Measurements from ENCODE around the gene HTR1A.

HTR1A gene

GRCh38 chr5:63928451-63928850, 33.8 kb downstream of the HTR1A start:
- no peaks in the 10 kb centered on the region for H3K79me2 ChIP-seq (ENCODE audit: insufficient read depth, low read length)
- no peak overlapping the region for H2AFZ ChIP-seq (ENCODE audit: low read length)
- no peak overlapping the region for H3K9ac ChIP-seq (ENCODE audit: low read depth, low read length, poor library complexity, severe bottlenecking)
- H3K36me3 ChIP-seq (ENCODE audit: insufficient read depth, low read length) = no peaks in the 10 kb centered on the region
- no peak overlapping the region for H3K4me3 ChIP-seq (ENCODE audit: low read length, poor library complexity, severe bottlenecking)
- no peaks in the 10 kb centered on the region for H3K9me2 ChIP-seq (replicated peaks; ENCODE audit: low read depth, low read length)
- no peaks in the 10 kb centered on the region for H3K4me1 ChIP-seq (ENCODE audit: insufficient read depth, low read length, poor library complexity, severe bottlenecking)
- H3K27me3 ChIP-seq (ENCODE audit: insufficient read depth, low read length, poor library complexity, severe bottlenecking) = no peaks in the 10 kb centered on the region
- H3K4me2 ChIP-seq (ENCODE audit: low read depth, low read length, poor library complexity, severe bottlenecking) = no peak overlapping the region
- no peaks in the 10 kb centered on the region for H3K9me3 ChIP-seq (ENCODE audit: insufficient read depth, low read depth, low read length)
- TF ChIP-seq EZH2phosphoT487 (IDR thresholded peaks at IDR 0.05; ENCODE audit: borderline replicate concordance) (no peak), CTCF (conservative IDR thresholded peaks at IDR 0.05; ENCODE audit: low read length) (no peak)
- no peaks in the 10 kb centered on the region for H3F3A ChIP-seq (ENCODE audit: low read depth)
- H4K20me1 ChIP-seq (ENCODE audit: insufficient read depth, low read length, poor library complexity, severe bottlenecking) = no peaks in the 10 kb centered on the region

GRCh38 chr5:63923914-63924313, 38.3 kb downstream of the HTR1A start:
- Histone ChIP-seq H2AFZ (ENCODE audit: low read length) (no peak overlapping the region), H4K20me1 (ENCODE audit: insufficient read depth, low read length, poor library complexity, severe bottlenecking) (no peaks in the 10 kb centered on the region), H3F3A (ENCODE audit: low read depth) (no peaks in the 10 kb centered on the region), H3K9ac (ENCODE audit: low read depth, low read length, poor library complexity, severe bottlenecking) (no peak overlapping the region), H3K4me2 (ENCODE audit: low read depth, low read length, poor library complexity, severe bottlenecking) (no peak overlapping the region), H3K27me3 (ENCODE audit: insufficient read depth, low read length, poor library complexity, severe bottlenecking) (no peaks in the 10 kb centered on the region), H3K9me2 (replicated peaks; ENCODE audit: low read depth, low read length) (no peaks in the 10 kb centered on the region), H3K4me1 (ENCODE audit: insufficient read depth, low read length, poor library complexity, severe bottlenecking) (no peaks in the 10 kb centered on the region), H3K36me3 (ENCODE audit: insufficient read depth, low read length) (no peaks in the 10 kb centered on the region), H3K9me3 (ENCODE audit: insufficient read depth, low read depth, low read length) (no peaks in the 10 kb centered on the region), H3K79me2 (ENCODE audit: insufficient read depth, low read length) (no peaks in the 10 kb centered on the region), H3K4me3 (ENCODE audit: low read length, poor library complexity, severe bottlenecking) (no peak overlapping the region)
- TF ChIP-seq CTCF (conservative IDR thresholded peaks at IDR 0.05; ENCODE audit: low read length) (no peak), EZH2phosphoT487 (IDR thresholded peaks at IDR 0.05; ENCODE audit: borderline replicate concordance) (no peak)

- H3K4me1 ChIP-seq (ENCODE audit: insufficient read depth, low read length, poor library complexity, severe bottlenecking) = no peaks in the 10 kb centered on the region
- no peak overlapping the region for H3K4me2 ChIP-seq (ENCODE audit: low read depth, low read length, poor library complexity, severe bottlenecking)
- no peaks in the 10 kb centered on the region for H3K79me2 ChIP-seq (ENCODE audit: insufficient read depth, low read length)
- no peaks in the 10 kb centered on the region for H3K36me3 ChIP-seq (ENCODE audit: insufficient read depth, low read length)
- no peaks in the 10 kb centered on the region for H4K20me1 ChIP-seq (ENCODE audit: insufficient read depth, low read length, poor library complexity, severe bottlenecking)
- H3K27me3 ChIP-seq (ENCODE audit: insufficient read depth, low read length, poor library complexity, severe bottlenecking) = no peaks in the 10 kb centered on the region
- H3K9ac ChIP-seq (ENCODE audit: low read depth, low read length, poor library complexity, severe bottlenecking) = no peak overlapping the region
- no peak overlapping the region for H3K4me3 ChIP-seq (ENCODE audit: low read length, poor library complexity, severe bottlenecking)
- H3F3A ChIP-seq (ENCODE audit: low read depth) = no peaks in the 10 kb centered on the region
- no peaks in the 10 kb centered on the region for H3K9me2 ChIP-seq (replicated peaks; ENCODE audit: low read depth, low read length)
- H2AFZ ChIP-seq (ENCODE audit: low read length) = no peak overlapping the region
- H3K9me3 ChIP-seq (ENCODE audit: insufficient read depth, low read depth, low read length) = no peaks in the 10 kb centered on the region
- TF ChIP-seq EZH2phosphoT487 (IDR thresholded peaks at IDR 0.05; ENCODE audit: borderline replicate concordance) = no peak
- no peak for TF ChIP-seq CTCF (conservative IDR thresholded peaks at IDR 0.05; ENCODE audit: low read length)
Measured at GRCh38 chr5:63919763-63920478, 42.3 kb downstream of the HTR1A start.

Data from Loucy (cell line).